Right lobe of liver (tissue), 6 donors: Measurements from ENCODE around the gene RELB. TPM values are rescaled to one million over a fixed set of nuclear protein-coding genes. Genes with fewer than 3 reads are reported as not detected.

Experiments used
- ATAC-seq, 4 donors: fragments of 200-7000 bp; cut with Tn5 transposase; one replicate each; pipeline ENCODE4 v1.9.1; 2020; ENCODE audit warnings: mild to moderate bottlenecking in 4 of 4, moderate library complexity in 4 of 4
- DNase-seq, 3 donors: peaks; one replicate each; pipeline ENCODE4 v3.0.0-alpha.2; 2020
- H3K27ac ChIP-seq, 3 donors: fragments of 200-600 bp; one replicate each; pipeline ENCODE4 v1.8.0; 2022
- H3K27me3 ChIP-seq, 2 donors: fragments of 200-600 bp; one replicate each; pipeline ENCODE4 v1.8.0; 2022
- H3K36me3 ChIP-seq, 4 donors: fragments of 200-600 bp; sonication (generic) in 1 of 4; one replicate each; pipeline versions ENCODE4 v1.5.1 to v1.8.0; 2017 to 2022; ENCODE audit warnings: control low read depth in 1 of 4
- H3K4me1 ChIP-seq, 4 donors: fragments of 200-600 bp; sonication (generic) in 1 of 4; one replicate each; pipeline versions ENCODE4 v1.5.1 to v1.8.0; 2017 to 2022; ENCODE audit warnings: control low read depth in 1 of 4
- H3K4me3 ChIP-seq, 3 donors: fragments of 200-600 bp; one replicate each; pipeline ENCODE4 v1.8.0; 2022
- H3K9me3 ChIP-seq, 4 donors: fragments of 200-600 bp; sonication (generic) in 1 of 4; one replicate each; pipeline versions ENCODE4 v1.5.1 to v1.8.0; 2017 to 2022; ENCODE audit warnings: control low read depth in 1 of 4
- POLR2A ChIP-seq: fragments of 450-650 bp; IDR thresholded peaks from one replicate; pipeline ENCODE4 v1.6.1; 2017; ENCODE audit warnings: antibody characterized with exemption, mild to moderate bottlenecking
- WGBS: methylation state at CpG from one replicate; pipeline ENCODE4 v1.1.6; 2018; ENCODE audit warnings: low coverage, low lambda C conversion rate; ENCODE audit not compliant: insufficient coverage; ENCODE audit errors: missing lambda C conversion rate; 5-methylcytosine and 5-hydroxymethylcytosine counted together
- intact Hi-C, 2 donors: fragments of 100-400 bp; cut with DNase I; formaldehyde crosslinking; loops; one replicate each; pipeline versions ENCODE4 v1.11.2 to v1.14.1; 2022
- small RNA-seq, 2 experiments: library from RNA; depleted of rRNA; stranded (forward); fragments of <200 nt; gene quantifications; one replicate each; pipeline ENCODE3, GENCODE V24; 2016
- total RNA-seq, 6 experiments: library from RNA; depleted of rRNA in 2 of 6; stranded (reverse); fragments of >200 nt in 2 of 6; fragmentation: NEBNext Ultra II Directional in 3 of 6; extraction: Animal tissue kit (Norgen Biotek cat#: 25700) in 3 of 6; gene quantifications; one replicate each; pipeline versions ENCODE4 v1.1.0 to v1.2.4, GENCODE V29; 2016 to 2023
- TF ChIP-seq, protein P1 (sequence below), 4 donors: fragments of 200-600 bp in 3 of 4; fragments of 450-650 bp in 1 of 4; IDR thresholded peaks; one replicate each; pipeline versions ENCODE4 v1.5.1 to v1.8.0; 2016 to 2022; ENCODE audit warnings: antibody characterized with exemption in 4 of 4, mild to moderate bottlenecking in 2 of 4
- donor health status: DM: no; HTN: yes; CAD: no.
- donor health status: DM: no; HTN: no; CAD: no.
- donor health status: DM: no; HTN: no; CAD: no.
- donor health status: DM: no; HTN: yes; CAD: no.
- donor health status: DM: no; HTN: yes; CAD: no.

RELB gene
- total RNA-seq, 6 experiments from 2014 or later: 1.2 to 21.4 (median 7.2) TPM

DNA sequence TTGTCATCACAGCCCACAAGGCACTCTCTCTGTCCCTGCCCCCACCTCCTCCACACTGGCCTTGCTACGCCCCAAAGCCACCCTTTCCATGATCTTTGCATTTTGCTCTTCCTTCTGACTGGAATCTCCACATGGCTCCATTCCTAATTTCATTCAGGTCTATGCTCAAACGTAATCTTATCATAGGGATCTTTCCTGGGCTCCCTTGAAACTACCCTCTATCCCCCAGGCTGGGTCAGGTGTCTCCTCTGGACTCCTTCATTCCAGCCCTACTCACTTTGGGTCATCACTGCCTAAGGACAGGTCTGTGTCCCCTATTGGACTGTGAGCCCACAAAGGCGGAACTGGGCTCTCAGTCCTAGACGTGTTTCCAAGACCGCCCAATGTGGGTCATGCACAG is 80.9 kb downstream of the RELB start:
- H3K27ac ChIP-seq: no peak overlapping the region
- no peaks in the 10 kb centered on the region for H3K27me3 ChIP-seq
- DNase-seq (no peak), ATAC-seq (no peak)
- H3K9me3 ChIP-seq: no peaks in the 10 kb centered on the region
- intact Hi-C loops: no loop called here
- no peak overlapping the region for H3K4me3 ChIP-seq
- peaks cover 0 to 17% (median 5%) of the 10 kb centered on the region in 4 donors for H3K4me1 ChIP-seq
- 86% methylated on average over 3 of the region's 5 CpGs for WGBS
- H3K36me3 ChIP-seq: no peaks in the 10 kb centered on the region
- TF ChIP-seq, protein P1, sequence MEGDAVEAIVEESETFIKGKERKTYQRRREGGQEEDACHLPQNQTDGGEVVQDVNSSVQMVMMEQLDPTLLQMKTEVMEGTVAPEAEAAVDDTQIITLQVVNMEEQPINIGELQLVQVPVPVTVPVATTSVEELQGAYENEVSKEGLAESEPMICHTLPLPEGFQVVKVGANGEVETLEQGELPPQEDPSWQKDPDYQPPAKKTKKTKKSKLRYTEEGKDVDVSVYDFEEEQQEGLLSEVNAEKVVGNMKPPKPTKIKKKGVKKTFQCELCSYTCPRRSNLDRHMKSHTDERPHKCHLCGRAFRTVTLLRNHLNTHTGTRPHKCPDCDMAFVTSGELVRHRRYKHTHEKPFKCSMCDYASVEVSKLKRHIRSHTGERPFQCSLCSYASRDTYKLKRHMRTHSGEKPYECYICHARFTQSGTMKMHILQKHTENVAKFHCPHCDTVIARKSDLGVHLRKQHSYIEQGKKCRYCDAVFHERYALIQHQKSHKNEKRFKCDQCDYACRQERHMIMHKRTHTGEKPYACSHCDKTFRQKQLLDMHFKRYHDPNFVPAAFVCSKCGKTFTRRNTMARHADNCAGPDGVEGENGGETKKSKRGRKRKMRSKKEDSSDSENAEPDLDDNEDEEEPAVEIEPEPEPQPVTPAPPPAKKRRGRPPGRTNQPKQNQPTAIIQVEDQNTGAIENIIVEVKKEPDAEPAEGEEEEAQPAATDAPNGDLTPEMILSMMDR (IDR thresholded peaks at IDR 0.05): no peak
- TF ChIP-seq POLR2A: no peak

DNA sequence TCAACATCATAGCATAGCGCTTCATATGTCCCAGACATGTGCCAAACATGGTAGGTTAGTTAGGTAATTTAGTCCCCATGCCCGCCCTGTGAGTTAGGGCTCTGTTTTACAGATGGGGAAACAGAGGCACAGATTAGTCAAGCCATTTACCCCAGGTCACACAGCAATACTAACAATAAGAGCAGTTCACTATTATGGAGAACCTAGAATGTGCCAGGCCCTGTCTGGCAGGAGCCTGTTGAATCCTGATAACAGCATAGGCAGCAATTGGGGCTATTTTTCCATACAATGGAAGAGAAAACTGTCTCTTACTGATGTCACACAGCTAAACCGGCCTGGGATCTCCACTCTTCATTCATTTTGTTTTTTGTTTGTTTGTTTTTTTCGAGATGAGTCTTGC is 85.2 kb downstream of the RELB start:
- peaks cover 0 to 4% (median 0%) of the 10 kb centered on the region in 4 donors for H3K36me3 ChIP-seq

DNA sequence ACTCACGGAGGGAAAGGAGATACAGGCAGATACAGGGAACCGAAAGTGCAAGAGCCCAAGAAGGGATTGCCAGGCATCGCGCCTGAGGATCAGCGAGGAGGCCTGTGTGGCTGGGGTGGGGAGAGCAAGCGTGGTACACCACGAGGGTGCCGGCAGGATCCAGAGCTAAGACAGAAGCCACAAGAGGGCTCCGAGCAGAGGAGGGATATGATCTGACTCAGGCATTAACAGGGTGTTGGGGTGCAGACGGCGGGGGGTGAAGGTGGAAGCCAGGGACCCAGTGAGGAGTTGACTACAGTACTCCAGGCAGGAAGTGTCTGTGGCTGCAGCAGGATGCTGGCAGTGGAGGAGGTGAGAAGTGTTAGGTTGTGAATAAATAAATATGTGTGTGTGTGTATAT is 86.3 kb downstream of the RELB start:
- intact Hi-C loops: no loop called here
- Histone ChIP-seq H3K27ac (no peak overlapping the region), H3K27me3 (no peaks in the 10 kb centered on the region), H3K4me1 (peaks cover 0 to 10% (median 0%) of the 10 kb centered on the region in 4 donors), H3K9me3 (no peaks in the 10 kb centered on the region), H3K4me3 (no peak overlapping the region), H3K36me3 (peaks cover 0 to 4% (median 0%) of the 10 kb centered on the region in 4 donors)
- TF ChIP-seq POLR2A: no peak
- TF ChIP-seq, protein P1 (IDR thresholded peaks at IDR 0.05): no peak
- no peak for DNase-seq
- WGBS: 40% methylated on average over 10 of the region's 11 CpGs
- no peak for ATAC-seq

More for the DNA sequence above, 85.2 kb downstream of the RELB start:
- TF ChIP-seq, protein P1 (IDR thresholded peaks at IDR 0.05): no peak
- TF ChIP-seq POLR2A: no peak
- ATAC-seq (no peak), DNase-seq (no peak)
- 77% methylated on average over 3 of the region's 4 CpGs for WGBS
- peaks cover 0 to 10% (median 0%) of the 10 kb centered on the region in 4 donors for H3K4me1 ChIP-seq
- H3K27me3 ChIP-seq: no peaks in the 10 kb centered on the region
- H3K4me3 ChIP-seq: no peak overlapping the region
- intact Hi-C loops: no loop called here
- H3K27ac ChIP-seq: no peak overlapping the region
- H3K9me3 ChIP-seq: no peaks in the 10 kb centered on the region

Small RNAs within 50 kb of the gene (small RNA-seq; reads per million reads assigned to genes)
- gene RNU6-611P: 0 reads per million in 2 experiments

Other genes starting within 250 kb of the RELB start
- 10 to 100 TPM in 5 of 6 experiments, 1 to 10 TPM in 1; 9.8 to 19.4 (median 15.6) TPM for gene CBLC, start 223.6 kb upstream of the RELB start, total RNA-seq
- 10 to 100 TPM; 26.5 to 48.3 (median 32.7) TPM for gene BCAM, start 192.4 kb upstream of the RELB start, total RNA-seq
- gene NECTIN2, start 155.2 kb upstream of the RELB start, total RNA-seq: 100 to 1,000 TPM in 1 of 6 experiments, 10 to 100 TPM in 5; 63.5 to 127 (median 87.4) TPM
- gene TOMM40, start 110.2 kb upstream of the RELB start, total RNA-seq: 10 to 100 TPM; 24.9 to 82.6 (median 26.7) TPM
- 1,000 to 10,000 TPM; 3,480 to 8,780 (median 4,667) TPM for gene APOE, start 95.7 kb upstream of the RELB start, total RNA-seq
- 1,000 to 10,000 TPM; 4,903 to 7,393 (median 5,741) TPM for gene APOC1, start 86.9 kb upstream of the RELB start, total RNA-seq
- 100 to 1,000 TPM in 5 of 6 experiments, 10 to 100 TPM in 1; 55.6 to 462 (median 203) TPM for gene APOC4, start 59.2 kb upstream of the RELB start, total RNA-seq
- gene APOC2, start 55.4 kb upstream of the RELB start, total RNA-seq: 1,000 to 10,000 TPM; 1,740 to 7,868 (median 2,043) TPM
- gene CLPTM1, start 46.1 kb upstream of the RELB start, total RNA-seq: 10 to 100 TPM; 78.7 to 90.6 (median 83.9) TPM
- gene CLASRP, start 37.6 kb downstream of the RELB start, total RNA-seq: 10 to 100 TPM; 30.5 to 66.8 (median 44.8) TPM
- gene ZNF296, start 75.0 kb downstream of the RELB start, total RNA-seq: under 1 TPM in 5 of 6 experiments, not detected in 1; 0.16 to 0.47 (median 0.35) TPM
- gene GEMIN7, start 77.8 kb downstream of the RELB start, total RNA-seq: 10 to 100 TPM; 10.9 to 27.5 (median 14.0) TPM
- gene PPP1R37, start 91.7 kb downstream of the RELB start, total RNA-seq: 10 to 100 TPM; 10.1 to 14.3 (median 11.0) TPM
- gene NKPD1, start 159.5 kb downstream of the RELB start, total RNA-seq: under 1 TPM in 1 of 6 experiments, not detected in 5; 0.06 TPM
- gene TRAPPC6A, start 176.8 kb downstream of the RELB start, total RNA-seq: 10 to 100 TPM; 13.1 to 33.3 (median 23.7) TPM
- gene BLOC1S3, start 177.3 kb downstream of the RELB start, total RNA-seq: 10 to 100 TPM in 1 of 6 experiments, 1 to 10 TPM in 5; 4.7 to 17.0 (median 6.1) TPM
- gene EXOC3L2, start 243.9 kb downstream of the RELB start, total RNA-seq: 1 to 10 TPM; 1.8 to 6.9 (median 4.4) TPM
- gene MARK4, start 249.8 kb downstream of the RELB start, total RNA-seq: 10 to 100 TPM; 14.2 to 23.5 (median 17.5) TPM